NCI-H510A (cell line): ENCODE measurements around the gene LRIT2.
A peak's percentile ranks its signal among the peaks of the same experiment; 100 is the strongest.

ENCODE experiments used
- DNase-seq: peaks from one replicate; lab custom pipeline; 2025; lab: John Stamatoyannopoulos, UW

Gene LRIT2

DNA sequence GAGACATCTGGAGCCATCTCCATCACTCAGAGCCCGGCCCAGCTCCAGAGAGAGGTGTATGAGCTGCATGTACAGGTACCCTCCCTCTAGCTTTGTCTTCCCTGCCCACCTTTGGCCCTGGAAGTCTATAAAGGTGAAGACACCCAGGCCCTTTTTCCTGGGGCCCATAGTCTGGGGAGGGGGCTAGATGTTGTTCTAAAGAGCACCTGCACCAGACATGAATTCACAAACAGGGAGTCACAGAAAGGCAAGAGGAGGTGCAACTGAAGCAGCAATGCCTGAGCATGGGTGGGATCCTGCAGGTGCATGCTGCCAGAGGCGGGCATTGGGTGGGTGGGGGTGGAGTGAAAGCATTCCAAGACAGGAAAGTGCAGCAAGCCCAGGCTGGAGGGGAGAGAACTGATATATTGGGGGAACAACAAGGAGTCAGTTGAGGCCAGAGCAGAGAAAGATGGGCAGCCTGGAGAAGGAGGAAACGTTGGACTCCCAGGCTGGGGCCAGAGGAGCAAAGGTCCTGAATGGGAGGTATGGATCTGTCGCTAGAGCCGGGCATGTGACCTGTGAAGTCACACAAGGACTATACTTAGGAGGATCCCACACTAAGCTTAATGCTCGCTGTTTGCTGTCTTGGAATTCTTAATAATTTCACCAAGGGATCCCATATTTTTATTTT, 19.4 kb downstream of the LRIT2 start:
- no peak for DNase-seq

DNA sequence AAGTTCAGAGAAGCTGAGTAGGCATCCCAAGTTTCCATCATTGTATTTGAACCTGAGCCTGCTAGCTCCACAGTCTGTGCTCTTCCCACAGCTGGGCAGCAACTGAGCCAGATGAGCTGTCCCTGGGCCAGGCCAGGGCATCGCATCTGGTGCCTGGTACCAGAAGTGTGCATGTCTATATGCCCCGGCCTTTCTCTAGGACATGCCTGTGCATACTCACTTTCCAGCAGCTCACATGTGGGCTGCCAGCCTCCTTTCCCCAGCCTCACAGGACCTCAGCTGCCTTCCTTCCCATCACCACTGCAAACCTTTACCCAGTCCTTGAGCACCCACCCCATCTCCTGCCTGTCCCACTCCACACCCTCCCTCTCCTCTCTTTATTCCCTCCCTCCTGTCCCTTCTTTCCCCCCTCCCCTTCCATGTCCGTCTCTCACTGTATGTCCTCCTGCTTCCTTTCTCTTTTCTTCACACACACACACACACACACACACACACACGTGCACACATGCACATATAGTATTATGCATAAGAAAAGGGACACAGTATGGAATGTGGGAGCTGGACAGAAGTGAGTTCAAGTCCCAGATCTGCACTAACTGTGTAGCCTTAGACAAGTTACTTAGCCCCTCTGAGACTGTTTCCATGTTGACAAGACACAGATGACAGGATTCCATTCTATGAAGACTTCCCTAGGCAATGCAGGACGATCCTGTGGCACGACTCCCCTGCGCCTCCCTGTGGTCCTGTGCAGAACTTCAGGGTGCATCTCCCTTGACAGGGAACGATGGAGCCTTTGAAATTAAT, 20.1 kb downstream of the LRIT2 start:
- DNase-seq, result no peak

DNA sequence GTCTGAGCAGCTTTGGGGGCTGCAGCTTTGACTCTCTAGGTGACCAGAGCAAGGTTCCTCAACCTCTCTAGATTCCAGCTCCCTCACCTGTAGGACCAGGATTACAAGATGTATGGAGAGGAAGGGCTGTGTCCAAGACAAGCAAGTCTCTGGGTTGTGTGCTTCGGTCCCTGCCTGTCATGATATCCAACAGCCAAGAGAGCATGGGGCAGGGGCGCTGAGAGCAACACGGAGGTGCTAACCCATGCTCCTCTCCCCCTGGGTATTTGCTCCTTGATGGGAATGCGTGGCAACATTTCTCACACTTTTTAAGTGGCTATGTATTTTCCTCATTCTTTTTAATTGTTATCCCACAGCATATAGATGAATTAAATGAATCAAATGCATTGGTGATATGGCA, 20.7 kb downstream of the LRIT2 start:
- DNase-seq, result no peak

DNA sequence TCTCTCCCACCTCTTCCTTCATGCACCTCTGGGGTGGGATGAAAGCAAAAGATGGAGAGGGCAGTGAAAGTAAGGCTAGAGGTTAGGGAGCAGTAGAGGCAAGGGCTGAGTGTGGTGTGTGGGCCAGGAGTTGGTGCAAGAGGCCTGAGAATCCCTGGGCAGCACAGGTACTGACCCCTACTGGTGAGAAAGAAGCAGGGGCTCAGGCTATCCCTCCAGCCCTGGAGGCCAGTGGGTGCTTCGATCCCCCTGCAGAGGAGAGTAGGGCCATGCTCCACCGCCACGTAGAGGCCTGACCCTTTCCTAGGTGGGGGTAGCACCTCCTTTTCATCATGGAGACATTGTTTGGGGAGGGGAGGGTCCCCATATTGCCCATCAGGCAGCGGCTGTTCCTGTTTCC, 21.2 kb downstream of the LRIT2 start:
- DNase-seq, result no peak

DNA sequence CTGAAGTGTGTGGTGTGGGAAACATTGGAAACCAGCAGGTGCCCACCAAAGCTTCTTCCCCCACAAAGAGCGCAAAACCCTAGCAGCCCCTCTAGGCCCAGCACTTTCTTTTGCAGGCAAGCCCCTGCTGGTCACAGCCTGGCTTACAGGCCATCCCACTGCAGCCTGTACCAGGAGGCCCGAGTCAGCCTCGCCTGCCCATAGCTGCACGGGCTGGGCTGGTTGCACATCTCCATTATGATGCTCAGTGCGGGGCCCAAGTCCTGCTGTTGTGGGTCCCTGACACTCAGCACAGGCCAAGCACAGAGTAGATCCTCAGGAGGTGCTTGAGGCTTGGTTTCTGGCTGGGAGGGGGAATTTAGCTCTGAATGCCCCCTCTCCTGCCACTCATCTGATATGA, 23.0 kb downstream of the LRIT2 start:
- DNase-seq, result no peak

DNA sequence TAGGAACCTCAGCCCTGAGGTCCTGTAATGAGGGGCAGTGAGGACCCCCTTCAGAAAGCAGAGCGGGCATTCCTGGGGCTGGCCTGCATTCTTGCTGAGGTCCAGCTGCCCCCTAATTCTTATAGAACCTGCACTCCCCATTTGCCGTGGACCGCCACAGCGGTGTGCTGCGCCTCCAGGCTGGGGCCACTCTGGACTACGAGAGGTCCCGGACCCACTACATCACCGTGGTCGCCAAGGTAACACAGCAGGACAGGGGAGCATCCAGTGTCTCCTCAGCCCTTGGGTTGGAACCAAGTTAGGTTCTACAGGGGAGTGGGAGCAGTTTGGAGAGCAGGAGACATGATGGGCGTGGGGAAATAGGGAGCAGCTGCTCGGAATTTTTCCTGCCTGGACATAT, 23.7 kb downstream of the LRIT2 start:
- DNase-seq, result no peak

DNA sequence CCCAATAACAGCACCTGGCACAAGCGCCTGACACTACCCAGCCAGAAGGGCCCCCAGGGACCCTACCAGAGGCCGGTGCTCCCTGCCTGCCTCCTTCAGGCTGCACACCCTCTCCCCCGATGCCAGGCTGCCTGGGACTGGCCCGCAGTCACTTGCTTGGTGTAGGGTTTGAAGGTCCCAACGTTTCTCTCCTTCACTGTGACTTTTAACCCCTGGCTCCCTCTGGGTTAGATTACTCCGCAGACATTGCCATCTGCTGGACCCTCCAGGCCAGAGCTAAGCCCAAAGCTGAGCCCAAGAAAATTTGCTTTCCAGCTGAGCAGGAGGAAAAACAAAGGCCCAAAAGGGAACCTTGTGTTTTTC, 24.1 kb downstream of the LRIT2 start:
- DNase-seq, result no peak

DNA sequence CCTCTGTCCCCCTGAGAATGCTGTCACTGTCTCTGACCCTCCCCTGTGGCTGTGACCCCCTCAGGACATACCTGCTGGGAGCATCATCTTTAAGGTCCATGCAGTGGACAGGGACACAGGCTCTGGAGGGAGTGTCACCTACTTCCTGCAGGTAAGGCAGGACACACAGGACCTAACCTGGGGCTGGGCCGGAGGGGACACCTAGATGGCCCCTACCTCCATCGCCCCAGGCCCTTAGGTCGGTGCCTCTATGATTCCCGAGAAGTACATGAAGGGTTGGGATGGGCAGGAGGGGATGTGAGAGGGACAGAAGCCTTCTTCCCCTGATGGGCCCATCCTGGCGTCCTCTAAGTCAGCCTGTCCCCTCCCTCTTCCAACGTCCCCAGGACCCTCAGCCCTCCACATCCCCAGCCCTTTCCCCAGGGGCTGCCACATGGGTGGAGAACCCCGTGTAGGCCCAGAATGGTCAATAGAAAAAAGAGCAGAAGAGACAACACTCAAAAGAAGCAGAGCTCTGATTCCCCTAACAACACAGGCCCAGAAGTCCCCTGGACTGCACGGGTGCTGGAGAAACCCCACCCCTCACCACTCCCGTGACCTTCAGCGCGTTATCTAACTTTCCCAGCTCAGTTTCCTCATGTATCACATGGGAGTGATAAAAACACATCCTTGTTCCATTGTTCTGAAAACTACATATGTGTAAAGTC, 24.7 kb downstream of the LRIT2 start:
- no peak for DNase-seq

DNA sequence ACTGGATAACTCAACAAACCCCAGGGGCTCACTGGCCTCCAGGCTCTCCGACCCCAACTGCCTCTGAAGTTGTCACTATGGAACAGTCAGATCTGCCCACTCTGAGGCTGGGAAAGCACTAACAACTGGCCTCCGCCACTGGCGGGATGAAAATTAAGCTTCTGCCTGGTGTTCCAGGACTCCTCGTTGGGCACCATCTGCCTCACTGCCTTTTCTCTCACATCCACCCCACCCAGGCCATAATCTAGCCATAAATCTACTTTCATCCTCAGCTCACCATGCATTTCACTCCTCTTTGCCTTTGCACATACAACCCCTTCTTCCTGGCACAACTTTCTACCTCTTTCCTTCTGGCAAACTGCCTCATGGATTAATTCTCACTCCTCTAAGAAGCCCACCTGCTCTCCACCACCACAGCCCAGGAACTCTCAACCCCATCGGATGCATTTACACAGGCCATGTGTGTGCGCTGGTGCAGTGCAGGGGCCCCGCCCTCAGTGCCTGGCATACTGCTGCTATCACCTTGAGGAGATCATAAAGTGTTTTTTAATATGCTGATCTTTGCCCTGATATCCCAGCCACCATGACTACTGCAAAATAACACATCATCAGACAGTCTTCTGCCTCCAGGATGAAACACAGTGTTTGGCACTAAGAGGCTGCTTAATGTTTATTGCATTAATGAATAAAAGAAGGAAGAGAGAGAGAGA, 27.0 kb downstream of the LRIT2 start:
- DNase-seq, result no peak

GRCh38 chr10:84197643-84198042, 27.7 kb downstream of the LRIT2 start:
- no peak for DNase-seq

DNA sequence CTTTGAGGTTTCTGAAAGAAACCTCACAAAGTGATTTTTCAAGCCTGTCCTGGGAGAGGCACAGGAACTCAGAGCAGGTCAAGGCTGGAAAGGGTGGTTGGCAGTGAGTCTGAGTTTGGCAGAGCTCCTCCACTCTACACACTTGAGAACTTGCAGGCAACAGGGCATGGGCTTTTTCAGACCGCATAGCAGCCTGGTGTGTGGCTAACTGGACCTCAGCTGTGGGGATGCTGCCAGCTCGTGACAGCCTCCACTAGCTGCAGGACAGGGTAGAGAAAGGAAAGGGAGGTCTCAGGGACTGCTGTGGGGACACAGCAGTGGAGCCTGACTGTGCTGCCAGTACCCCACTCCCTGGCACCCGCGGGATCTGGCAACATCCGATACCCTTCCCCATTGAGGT, 28.4 kb downstream of the LRIT2 start:
- DNase-seq, result no peak

DNA sequence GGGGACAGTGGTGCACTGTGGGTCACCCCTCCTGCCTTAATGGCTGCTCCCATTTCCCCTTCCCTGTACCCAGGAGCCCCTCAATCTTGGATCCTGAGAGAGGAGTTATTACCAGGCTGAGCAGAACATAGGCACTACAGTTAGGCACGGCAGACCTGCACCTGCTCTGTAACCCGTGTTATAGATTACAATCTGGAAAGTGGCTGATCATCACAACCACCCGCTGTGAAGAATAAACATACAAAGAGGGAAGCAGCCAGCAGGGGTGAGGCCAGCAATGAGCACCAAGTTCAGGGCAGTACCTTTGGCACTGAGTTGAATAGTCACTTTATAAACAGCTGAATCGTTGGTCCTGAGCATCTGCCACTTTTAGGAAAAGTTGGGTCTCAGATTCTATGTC, 29.3 kb downstream of the LRIT2 start:
- peak; percentile 81 for DNase-seq

GRCh38 chr10:84195044-84195830, 30.1 kb downstream of the LRIT2 start:
- DNase-seq, result no peak

DNA sequence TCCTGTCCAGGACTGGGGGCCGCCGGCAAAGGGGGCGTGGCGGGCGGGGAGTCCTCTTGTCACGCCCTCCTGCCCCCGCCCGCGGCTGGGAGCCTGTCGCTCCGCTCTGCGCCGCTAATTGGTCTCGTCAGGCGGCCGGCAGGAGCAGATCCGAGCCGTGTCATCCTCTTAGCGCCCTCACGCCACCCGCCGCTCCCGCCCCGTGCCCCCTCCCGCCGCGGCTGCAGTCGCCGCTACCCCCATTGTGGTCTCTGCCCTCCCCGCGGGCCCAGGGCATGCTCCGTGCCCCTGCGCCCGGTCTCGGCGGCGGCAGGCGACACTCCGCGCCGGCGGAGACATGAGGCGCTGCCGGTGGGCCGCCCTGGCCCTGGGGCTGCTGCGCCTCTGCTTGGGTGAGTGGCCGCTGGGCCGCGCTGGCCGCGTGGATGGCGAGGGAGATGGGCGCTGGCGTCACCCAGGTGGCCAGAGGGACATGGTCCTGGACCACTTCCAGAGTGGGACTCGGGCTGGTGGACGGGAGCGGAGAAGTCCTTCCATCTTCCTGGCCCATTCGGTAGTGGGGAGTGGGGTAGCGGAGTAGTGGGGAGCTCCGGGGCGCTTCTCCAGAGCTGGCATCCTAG, 30.8 kb downstream of the LRIT2 start, which contains the start of gene CDHR1:
TSS of gene CDHR1 (plus strand) at position 114 of the 620 bp plus-strand sequence. CDS start at position 338, 224 bp downstream.
- peak; percentile 36 for DNase-seq

GRCh38 chr10:84193846-84194423, 31.4 kb downstream of the LRIT2 start:
- no peak for DNase-seq

- no peak for DNase-seq
Measured at GRCh38 chr10:84193327-84193726, 32.0 kb downstream of the LRIT2 start.

GRCh38 chr10:84191106-84191505, 34.2 kb downstream of the LRIT2 start:
- DNase-seq, result no peak

GRCh38 chr10:84190621-84191020, 34.7 kb downstream of the LRIT2 start:
- no peak for DNase-seq

DNA sequence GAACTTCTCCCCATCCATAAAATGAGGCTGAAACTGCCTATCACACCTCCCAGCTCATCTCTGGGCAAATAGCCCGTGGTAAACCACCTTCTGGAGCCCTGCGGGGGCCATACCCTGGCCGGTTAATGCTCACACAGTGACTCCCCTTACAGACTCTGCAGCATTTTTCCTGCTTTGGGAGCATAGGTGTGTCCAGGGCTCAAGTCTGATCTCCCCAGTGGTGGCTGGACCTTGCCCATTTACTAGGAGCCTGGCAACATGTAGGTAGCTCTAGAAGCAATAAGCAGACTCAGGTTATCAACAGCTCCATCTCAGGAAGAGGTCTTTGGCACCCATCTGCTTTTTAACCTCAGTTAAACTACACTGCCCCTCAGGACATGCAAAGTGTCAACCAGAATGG, 36.5 kb downstream of the LRIT2 start:
- no peak for DNase-seq

GRCh38 chr10:84185526-84186175, 39.7 kb downstream of the LRIT2 start:
- no peak for DNase-seq
